ENCODE data around the gene TLR4. TPM values are rescaled to one million over a fixed set of nuclear protein-coding genes. Genes with fewer than 3 reads are reported as not detected.

TLR4 gene
- total and polyA plus RNA-seq, 9 of the 15 experiments (the other 6 are each of a cell fraction or from before 2014, with no cell fraction given): 0.02 TPM; not detected in 8

DNA sequence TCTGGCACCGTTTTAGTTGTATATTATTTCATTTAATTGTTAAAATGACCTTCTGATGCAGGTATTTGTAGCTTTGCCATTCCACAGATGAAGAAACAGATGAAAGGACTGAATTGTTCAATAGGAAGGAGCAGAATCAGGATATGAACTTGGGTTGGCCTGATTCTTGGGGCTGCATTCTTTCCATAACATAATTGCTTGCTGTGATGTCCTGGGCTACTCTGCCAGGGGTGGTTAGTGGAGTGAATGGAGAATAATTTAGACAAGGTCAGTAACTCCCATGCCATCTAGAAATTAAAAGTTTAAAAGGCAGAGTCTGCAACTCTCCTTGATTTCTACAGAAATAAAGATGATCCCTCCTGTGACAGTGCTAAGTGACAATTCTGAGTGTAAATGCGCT lies 15.9 kb downstream of the TLR4 start (continued):
- TF ChIP-seq, protein P1, sequence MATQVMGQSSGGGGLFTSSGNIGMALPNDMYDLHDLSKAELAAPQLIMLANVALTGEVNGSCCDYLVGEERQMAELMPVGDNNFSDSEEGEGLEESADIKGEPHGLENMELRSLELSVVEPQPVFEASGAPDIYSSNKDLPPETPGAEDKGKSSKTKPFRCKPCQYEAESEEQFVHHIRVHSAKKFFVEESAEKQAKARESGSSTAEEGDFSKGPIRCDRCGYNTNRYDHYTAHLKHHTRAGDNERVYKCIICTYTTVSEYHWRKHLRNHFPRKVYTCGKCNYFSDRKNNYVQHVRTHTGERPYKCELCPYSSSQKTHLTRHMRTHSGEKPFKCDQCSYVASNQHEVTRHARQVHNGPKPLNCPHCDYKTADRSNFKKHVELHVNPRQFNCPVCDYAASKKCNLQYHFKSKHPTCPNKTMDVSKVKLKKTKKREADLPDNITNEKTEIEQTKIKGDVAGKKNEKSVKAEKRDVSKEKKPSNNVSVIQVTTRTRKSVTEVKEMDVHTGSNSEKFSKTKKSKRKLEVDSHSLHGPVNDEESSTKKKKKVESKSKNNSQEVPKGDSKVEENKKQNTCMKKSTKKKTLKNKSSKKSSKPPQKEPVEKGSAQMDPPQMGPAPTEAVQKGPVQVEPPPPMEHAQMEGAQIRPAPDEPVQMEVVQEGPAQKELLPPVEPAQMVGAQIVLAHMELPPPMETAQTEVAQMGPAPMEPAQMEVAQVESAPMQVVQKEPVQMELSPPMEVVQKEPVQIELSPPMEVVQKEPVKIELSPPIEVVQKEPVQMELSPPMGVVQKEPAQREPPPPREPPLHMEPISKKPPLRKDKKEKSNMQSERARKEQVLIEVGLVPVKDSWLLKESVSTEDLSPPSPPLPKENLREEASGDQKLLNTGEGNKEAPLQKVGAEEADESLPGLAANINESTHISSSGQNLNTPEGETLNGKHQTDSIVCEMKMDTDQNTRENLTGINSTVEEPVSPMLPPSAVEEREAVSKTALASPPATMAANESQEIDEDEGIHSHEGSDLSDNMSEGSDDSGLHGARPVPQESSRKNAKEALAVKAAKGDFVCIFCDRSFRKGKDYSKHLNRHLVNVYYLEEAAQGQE (IDR thresholded peaks at IDR 0.05; ENCODE audit: borderline replicate concordance): no peak
- TF ChIP-seq, protein P1 (CRISPR knock-in tag; IDR thresholded peaks at IDR 0.05; ENCODE audit: low read depth): no peak
- TF ChIP-seq RCOR1 (IDR thresholded peaks at IDR 0.05; ENCODE audit: borderline replicate concordance in 1 of 2, low read depth in 2 of 2, low read length in 2 of 2): no peak
- no peak for TF ChIP-seq CBFA2T2 (conservative IDR thresholded peaks at IDR 0.05)
- no peak for TF ChIP-seq E2F8 (IDR thresholded peaks at IDR 0.05; ENCODE audit: low read depth, partially characterized antibody)
- no peak for TF ChIP-seq ZNF830 (CRISPR knock-in tag; IDR thresholded peaks at IDR 0.05)
- no peak for TF ChIP-seq ZNF780A (CRISPR knock-in tag; IDR thresholded peaks at IDR 0.05)
- no peak for TF ChIP-seq HSF4 (CRISPR knock-in tag; IDR thresholded peaks at IDR 0.05; ENCODE audit: borderline replicate concordance)
- no peak for TF ChIP-seq EZH2 (IDR thresholded peaks at IDR 0.05; ENCODE audit: borderline replicate concordance, low read depth, low read length)
- TF ChIP-seq, protein P2, sequence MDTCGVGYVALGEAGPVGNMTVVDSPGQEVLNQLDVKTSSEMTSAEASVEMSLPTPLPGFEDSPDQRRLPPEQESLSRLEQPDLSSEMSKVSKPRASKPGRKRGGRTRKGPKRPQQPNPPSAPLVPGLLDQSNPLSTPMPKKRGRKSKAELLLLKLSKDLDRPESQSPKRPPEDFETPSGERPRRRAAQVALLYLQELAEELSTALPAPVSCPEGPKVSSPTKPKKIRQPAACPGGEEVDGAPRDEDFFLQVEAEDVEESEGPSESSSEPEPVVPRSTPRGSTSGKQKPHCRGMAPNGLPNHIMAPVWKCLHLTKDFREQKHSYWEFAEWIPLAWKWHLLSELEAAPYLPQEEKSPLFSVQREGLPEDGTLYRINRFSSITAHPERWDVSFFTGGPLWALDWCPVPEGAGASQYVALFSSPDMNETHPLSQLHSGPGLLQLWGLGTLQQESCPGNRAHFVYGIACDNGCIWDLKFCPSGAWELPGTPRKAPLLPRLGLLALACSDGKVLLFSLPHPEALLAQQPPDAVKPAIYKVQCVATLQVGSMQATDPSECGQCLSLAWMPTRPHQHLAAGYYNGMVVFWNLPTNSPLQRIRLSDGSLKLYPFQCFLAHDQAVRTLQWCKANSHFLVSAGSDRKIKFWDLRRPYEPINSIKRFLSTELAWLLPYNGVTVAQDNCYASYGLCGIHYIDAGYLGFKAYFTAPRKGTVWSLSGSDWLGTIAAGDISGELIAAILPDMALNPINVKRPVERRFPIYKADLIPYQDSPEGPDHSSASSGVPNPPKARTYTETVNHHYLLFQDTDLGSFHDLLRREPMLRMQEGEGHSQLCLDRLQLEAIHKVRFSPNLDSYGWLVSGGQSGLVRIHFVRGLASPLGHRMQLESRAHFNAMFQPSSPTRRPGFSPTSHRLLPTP (IDR thresholded peaks at IDR 0.05; ENCODE audit: borderline replicate concordance, extremely low read depth, insufficient read length): no peak
- no peak for TF ChIP-seq ZNF431 (CRISPR knock-in tag; IDR thresholded peaks at IDR 0.05)
- no peak for TF ChIP-seq HIVEP1 (CRISPR knock-in tag; IDR thresholded peaks at IDR 0.05)
- no peak for TF ChIP-seq ZNF324 (CRISPR knock-in tag; IDR thresholded peaks at IDR 0.05)
- no peak for TF ChIP-seq CHCHD3 (CRISPR knock-in tag; IDR thresholded peaks at IDR 0.05)
- no peak for TF ChIP-seq TRIM28 (IDR thresholded peaks at IDR 0.05)
- TF ChIP-seq CBX8 (IDR thresholded peaks at IDR 0.05; ENCODE audit: borderline replicate concordance, extremely low read depth, low read depth, low read length, poor library complexity, severe bottlenecking): no peak

All from K562 (cell line).